Bronchial epithelial cell (primary cell): ENCODE measurements around the gene ETV7. TPM values are rescaled to one million over a fixed set of nuclear protein-coding genes. Genes with fewer than 3 reads are reported as not detected.

Experiments
- DNase-seq: peaks from one replicate; pipeline ENCODE4 v3.0.0-alpha.2; 2010; ENCODE audit warnings: low read depth
- FAIRE-seq: peaks from 2 replicates; lab custom pipeline; 2011; peaks lifted over from hg19 to GRCh38; lab: Jason Lieb, UNC
- H3K27me3 ChIP-seq: 2 replicates; pipeline ENCODE4 v1.5.1; 2011; ENCODE audit warnings: low read length; ENCODE audit not compliant: control insufficient read depth, insufficient read depth
- H3K36me3 ChIP-seq: 2 replicates; pipeline ENCODE4 v1.5.1; 2011; ENCODE audit warnings: low read length; ENCODE audit not compliant: control insufficient read depth, insufficient read depth
- H3K4me3 ChIP-seq: 2 replicates; pipeline ENCODE4 v1.5.1; 2011; ENCODE audit warnings: mild to moderate bottlenecking, low read depth, low read length, control low read depth
- total RNA-seq: library from RNA; depleted of rRNA; stranded (reverse); fragments of >200 nt; gene quantifications from 2 replicates; pipeline ENCODE4 v1.2.1, GENCODE V29; 2014
- TF ChIP-seq, protein P1 (sequence below): IDR thresholded peaks from 2 replicates; pipeline ENCODE4 v1.5.1; 2011; ENCODE audit warnings: mild to moderate bottlenecking, moderate library complexity, low read length, control low read depth, inconsistent platforms; ENCODE audit not compliant: insufficient read depth, severe bottlenecking

The ETV7 gene
- total RNA-seq, 1 donor from 2014 or later: not detected

DNA sequence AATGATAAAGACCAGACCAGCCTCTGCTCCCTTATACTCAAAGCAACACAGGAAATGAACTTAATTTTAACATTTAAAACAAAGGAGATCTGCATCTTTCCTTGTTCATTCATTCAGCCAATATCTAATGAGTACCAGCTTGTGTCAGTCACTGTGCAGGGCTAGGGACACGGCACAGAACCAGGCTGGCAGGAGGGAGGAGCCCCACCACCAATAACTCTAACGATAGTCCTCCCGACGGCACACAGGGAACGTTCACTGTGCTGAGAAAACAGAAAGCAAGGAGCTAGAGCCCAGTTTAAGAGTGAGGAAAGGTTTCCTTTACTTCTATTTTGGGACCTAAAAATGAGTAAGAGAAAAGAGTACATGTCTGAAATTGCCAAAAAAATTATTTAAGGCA is 9.9 kb downstream of the ETV7 start:
- peaks cover 4% of the 10 kb centered on the region for H3K27me3 ChIP-seq
- no peak overlapping the region for H3K4me3 ChIP-seq
- DNase-seq (no peak), FAIRE-seq (no peak)
- H3K36me3 ChIP-seq: no peaks in the 10 kb centered on the region
- TF ChIP-seq, protein P1, sequence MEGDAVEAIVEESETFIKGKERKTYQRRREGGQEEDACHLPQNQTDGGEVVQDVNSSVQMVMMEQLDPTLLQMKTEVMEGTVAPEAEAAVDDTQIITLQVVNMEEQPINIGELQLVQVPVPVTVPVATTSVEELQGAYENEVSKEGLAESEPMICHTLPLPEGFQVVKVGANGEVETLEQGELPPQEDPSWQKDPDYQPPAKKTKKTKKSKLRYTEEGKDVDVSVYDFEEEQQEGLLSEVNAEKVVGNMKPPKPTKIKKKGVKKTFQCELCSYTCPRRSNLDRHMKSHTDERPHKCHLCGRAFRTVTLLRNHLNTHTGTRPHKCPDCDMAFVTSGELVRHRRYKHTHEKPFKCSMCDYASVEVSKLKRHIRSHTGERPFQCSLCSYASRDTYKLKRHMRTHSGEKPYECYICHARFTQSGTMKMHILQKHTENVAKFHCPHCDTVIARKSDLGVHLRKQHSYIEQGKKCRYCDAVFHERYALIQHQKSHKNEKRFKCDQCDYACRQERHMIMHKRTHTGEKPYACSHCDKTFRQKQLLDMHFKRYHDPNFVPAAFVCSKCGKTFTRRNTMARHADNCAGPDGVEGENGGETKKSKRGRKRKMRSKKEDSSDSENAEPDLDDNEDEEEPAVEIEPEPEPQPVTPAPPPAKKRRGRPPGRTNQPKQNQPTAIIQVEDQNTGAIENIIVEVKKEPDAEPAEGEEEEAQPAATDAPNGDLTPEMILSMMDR: no peak

DNA sequence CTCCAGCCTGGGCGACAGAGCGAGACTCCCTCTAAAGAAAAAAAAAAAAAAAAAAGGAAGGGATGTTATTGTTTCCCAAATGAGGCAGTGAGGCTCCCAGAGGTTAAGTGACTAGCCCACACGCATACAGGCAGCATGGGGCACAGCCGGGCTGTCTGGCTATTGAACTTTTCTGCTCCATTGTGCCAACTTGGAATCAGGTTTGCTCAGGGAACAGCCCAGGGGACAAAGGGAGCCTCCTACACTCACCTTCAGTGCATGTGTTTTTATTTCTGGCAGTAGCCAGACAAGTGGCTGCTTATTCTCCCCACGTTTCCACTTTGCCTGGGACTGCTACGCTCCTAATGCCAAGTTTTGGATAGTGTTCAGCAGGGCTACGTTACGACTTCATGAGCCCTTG is 10.7 kb downstream of the ETV7 start:
- H3K36me3 ChIP-seq: no peaks in the 10 kb centered on the region
- FAIRE-seq (no peak), DNase-seq (no peak)
- peaks cover 4% of the 10 kb centered on the region for H3K27me3 ChIP-seq
- TF ChIP-seq, protein P1: no peak
- H3K4me3 ChIP-seq: no peak overlapping the region

DNA sequence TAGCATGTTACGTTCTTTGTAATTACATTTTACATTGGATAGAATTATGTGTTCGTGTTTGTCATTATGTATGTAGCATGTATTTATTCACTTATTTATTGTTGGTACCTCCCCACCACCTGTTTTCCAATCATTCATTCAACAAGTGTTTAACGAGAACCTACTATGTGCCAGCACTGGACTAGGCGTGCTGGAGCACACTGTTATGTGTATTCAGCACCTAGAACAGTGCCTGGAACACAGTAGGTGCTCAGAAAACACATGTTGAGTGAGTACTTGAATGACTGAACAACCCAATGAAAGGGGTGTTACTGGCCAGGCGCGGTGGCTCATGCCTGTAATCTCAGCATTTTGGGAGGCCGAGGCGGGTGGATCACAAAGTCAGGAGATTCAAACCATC is 11.3 kb downstream of the ETV7 start:
- Histone ChIP-seq H3K36me3 (no peaks in the 10 kb centered on the region), H3K4me3 (no peak overlapping the region), H3K27me3 (peaks cover 4% of the 10 kb centered on the region)
- DNase-seq (no peak), FAIRE-seq (no peak)
- TF ChIP-seq, protein P1: no peak

DNA sequence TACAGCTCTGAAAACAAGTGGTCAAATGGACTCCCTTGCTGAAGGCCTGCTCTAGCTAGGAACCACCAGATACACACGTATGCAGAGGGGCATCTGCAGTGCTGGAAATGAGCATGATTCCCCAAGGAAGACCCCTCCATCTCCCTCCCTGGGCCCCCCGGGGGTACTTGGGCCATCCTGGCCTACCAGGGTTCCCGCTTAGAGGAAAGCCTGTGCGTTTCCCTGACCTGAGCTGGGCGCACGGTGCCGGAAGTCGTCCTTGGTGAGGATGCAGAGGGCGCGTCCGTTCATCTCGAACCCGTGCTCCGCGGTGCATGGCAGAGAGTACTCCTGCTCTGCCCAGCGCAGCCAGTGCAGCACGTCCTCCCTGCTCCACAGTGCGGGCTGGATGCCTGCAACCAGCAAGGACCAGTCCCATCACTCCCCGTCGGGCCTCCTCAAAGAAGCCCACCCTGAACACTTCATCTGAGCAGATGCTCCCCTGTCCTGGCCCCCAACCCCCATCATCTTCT is 11.8 kb downstream of the ETV7 start:
- FAIRE-seq (no peak), DNase-seq (no peak)
- no peaks in the 10 kb centered on the region for H3K36me3 ChIP-seq
- TF ChIP-seq, protein P1: no peak
- H3K27me3 ChIP-seq: peaks cover 4% of the 10 kb centered on the region
- no peak overlapping the region for H3K4me3 ChIP-seq

DNA sequence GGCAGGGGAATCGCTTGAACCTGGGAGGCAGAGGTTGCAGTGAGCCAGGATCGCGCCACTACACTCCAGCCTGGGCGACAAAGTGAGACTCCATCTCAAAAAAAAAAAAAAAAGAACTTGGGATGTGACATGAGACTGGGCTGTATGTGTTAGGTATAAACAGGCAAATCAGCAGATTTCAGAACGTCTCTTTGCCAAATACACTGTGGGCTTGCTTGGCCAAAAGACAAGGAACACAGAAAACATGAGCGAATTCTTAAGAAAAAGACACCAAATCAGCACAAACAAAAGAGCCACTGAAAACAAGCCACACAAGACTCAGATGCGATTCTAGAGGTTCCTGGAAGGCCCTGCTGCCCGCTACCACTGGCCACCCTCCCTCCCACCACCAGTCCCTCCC is 12.5 kb downstream of the ETV7 start:
- TF ChIP-seq, protein P1: no peak
- no peak for FAIRE-seq
- no peak overlapping the region for H3K4me3 ChIP-seq

DNA sequence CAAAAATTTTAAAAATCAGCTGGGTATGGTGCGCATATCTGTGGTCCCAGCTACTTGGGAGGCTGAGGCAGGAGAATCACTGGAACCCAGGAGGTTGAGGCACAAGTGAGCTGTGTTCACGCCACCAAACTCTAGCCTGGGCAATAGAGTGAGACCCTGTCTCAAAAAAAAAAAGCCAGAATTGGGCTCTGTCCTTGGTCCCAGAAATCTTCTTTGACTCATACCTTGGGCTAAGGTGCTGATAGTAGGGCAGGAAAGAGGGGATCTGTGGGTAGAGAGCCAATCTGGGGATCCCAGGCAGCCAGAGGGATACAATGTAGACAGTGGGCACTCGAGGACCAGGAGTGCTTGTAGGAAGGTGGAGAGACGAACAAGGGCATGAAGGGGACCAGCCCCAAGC is 13.3 kb downstream of the ETV7 start:
- Histone ChIP-seq H3K4me3 (no peak overlapping the region), H3K36me3 (no peaks in the 10 kb centered on the region), H3K27me3 (peaks cover 4% of the 10 kb centered on the region)
- TF ChIP-seq, protein P1: no peak
- FAIRE-seq (no peak), DNase-seq (no peak)

More for the DNA sequence above, 12.5 kb downstream of the ETV7 start:
- Histone ChIP-seq H3K36me3 (no peaks in the 10 kb centered on the region), H3K27me3 (peaks cover 4% of the 10 kb centered on the region)
- no peak for DNase-seq
